OCI-LY1 (cell line): ENCODE results near the gene ZNF536.

Source experiments
- CTCF ChIP-seq: fragments of 200-600 bp; sonication (generic), shearing (Covaris generic); IDR thresholded peaks from 2 replicates; pipeline ENCODE4 v1.5.1; 2017; ENCODE audit warnings: mild to moderate bottlenecking, antibody characterized with exemption, low read length, moderate library complexity, mixed read lengths
- EZH2 ChIP-seq: fragments of 200-600 bp; sonication (generic), shearing (Covaris generic); IDR thresholded peaks from 2 replicates; pipeline ENCODE4 v1.8.0; 2017; ENCODE audit warnings: borderline replicate concordance, mixed run types, mild to moderate bottlenecking, antibody characterized with exemption, low read length, moderate library complexity, mixed read lengths

- TF ChIP-seq CTCF (no peak), EZH2 (no peak)
These were observed 192.4 kb downstream of the ZNF536 start for GRCh38 chr19:30564551-30565011.
